ENCODE results near the gene DAND5.
A peak's percentile ranks its signal among the peaks of the same experiment; 100 is the strongest.
"Not testable (repeated sequence)": the region's sequence is repeated elsewhere in the genome, so short reads cannot be mapped to it uniquely, and the experiment has no call there.

The DAND5 gene

GRCh38 chr19:12946092-12946721 is 23.2 kb upstream of the DAND5 start:
- DNase-seq (ENCODE audit: low spot score): peak; percentile 81

- DNase-seq (ENCODE audit: low spot score): no peak
These were observed 22.5 kb upstream of the DAND5 start for GRCh38 chr19:12946731-12947496.

DNA sequence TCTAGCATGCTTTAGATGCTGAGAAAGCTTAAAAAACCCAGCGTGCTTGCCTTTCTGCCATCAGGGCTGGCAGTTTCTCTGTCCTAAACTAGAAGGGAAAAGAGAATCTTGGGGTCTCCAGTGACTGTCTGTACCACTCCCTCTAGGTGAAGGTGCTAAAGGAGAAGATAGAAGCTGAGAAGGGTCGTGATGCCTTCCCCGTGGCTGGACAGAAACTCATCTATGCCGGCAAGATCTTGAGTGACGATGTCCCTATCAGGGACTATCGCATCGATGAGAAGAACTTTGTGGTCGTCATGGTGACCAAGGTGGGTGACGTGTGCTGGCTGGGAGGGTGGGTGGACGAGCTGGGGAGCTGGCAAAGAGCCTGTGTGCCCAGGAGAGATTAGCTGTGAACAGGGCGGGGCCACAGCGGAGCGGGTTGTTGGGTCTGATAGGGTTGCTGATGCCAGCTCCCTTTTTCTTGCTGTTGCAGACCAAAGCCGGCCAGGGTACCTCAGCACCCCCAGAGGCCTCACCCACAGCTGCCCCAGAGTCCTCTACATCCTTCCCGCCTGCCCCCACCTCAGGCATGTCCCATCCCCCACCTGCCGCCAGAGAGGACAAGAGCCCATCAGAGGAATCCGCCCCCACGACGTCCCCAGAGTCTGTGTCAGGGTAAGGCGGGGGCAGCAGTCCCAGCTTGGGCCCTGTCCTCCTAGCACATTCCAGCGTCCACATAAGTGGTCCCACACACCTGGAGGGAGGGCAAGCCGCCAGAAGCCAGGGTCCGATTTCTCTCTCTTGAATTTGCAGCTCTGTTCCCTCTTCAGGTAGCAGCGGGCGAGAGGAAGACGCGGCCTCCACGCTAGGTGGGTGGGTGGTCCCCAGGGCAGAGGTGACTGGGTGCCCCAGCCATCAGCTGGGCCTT is 21.4 kb upstream of the DAND5 start:
- DNase-seq (ENCODE audit: low spot score): no peak

GRCh38 chr19:12948612-12949362 is 20.6 kb upstream of the DAND5 start:
- DNase-seq (ENCODE audit: low spot score): no peak

DNA sequence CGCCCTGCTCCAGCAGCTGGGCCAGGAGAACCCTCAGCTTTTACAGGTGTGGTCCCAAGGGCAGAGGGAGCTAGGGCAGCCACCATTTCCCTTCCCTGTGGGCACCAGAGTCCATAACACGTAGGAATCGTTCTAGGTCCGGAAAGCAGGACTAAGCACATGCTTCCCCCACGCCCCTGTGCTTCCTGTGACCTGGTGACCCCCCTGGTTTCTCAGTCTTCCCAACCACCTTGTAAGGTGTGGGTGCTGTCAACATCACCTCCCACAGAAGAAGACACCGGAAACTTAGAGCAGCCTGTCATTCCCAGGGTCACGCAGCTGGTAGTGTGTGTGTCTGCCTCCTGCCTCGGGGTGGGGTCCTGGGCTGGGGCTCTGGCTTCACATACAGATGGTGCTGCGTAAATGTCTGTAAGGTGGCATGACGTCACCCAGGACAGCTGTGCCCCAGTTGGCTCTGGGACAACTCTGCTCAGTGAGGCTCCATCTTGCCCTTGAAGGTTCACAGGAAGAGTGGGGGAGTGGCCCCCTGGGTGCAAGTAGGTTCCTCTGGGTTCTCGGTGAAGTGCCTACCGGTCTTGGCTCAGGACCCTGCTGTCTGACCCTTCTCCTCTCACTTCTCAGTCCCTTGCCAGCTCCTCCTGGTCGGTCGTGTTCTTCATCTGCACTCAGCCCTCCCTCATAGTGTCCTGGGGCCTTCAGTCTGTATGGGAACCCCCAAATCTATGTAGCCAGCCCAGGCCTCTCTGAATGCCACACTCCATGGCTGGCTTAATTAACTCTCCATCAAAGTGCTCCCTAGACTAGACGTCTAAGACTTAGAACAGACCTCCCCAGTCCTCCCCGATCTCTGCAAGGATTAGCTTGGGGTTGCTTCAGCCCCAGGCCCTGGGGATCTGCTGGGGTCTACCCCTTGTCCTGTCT is 19.8 kb upstream of the DAND5 start:
- no peak for DNase-seq (ENCODE audit: low spot score)

GRCh38 chr19:12952050-12952449 is 17.3 kb upstream of the DAND5 start:
- not testable (repeated sequence) for DNase-seq (ENCODE audit: low spot score)

GRCh38 chr19:12952488-12953137 is 16.8 kb upstream of the DAND5 start:
- peak; percentile 80 for DNase-seq (ENCODE audit: low spot score)

GRCh38 chr19:12953138-12953798 is 16.1 kb upstream of the DAND5 start:
- DNase-seq (ENCODE audit: low spot score): peak; percentile 21

- no peak for DNase-seq (ENCODE audit: low spot score)
These were observed 15.4 kb upstream of the DAND5 start for GRCh38 chr19:12953799-12954611.

GRCh38 chr19:12954612-12954962 is 14.8 kb upstream of the DAND5 start:
- no peak for DNase-seq (ENCODE audit: low spot score)

DNA sequence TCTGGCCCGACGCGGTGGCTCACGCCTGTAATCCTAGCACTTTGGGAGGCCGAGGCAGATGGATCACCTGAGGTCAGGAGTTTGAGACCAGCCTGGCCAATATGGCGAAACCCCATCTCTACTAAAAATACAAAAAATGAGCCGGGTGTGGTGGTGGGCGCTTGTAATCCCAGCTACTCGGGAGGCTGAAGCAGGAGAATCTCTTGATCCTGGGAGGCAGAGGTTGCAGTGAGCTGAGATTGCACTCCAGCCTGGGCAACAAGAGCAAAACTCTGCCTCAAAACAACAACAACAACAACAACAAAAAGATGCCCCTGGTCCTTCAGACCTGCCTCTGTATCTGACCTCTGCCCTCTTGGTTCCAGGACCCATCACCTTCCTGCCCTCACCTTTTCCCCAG is 13.8 kb upstream of the DAND5 start:
- DNase-seq (ENCODE audit: low spot score): not testable (repeated sequence)

DNA sequence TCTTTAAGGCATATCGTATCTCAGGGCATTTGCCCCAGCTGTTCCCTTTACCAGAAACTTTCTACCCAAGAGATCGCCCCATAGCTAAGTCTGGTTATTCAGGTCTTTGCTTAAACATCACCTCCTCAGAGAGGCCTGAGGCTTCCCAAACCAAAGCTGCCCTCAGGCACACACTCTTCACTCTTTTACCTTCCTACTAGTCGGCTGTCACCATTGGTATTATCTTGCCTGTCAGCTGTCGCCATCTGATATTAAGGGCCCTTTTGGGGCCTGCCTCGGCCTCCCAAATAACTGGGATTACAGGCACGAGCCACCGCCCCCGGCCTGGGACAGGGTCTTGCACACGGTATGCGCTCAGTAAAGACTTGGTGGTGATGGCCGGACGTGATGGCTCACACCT is 13.4 kb upstream of the DAND5 start:
- no peak for DNase-seq (ENCODE audit: low spot score)

- DNase-seq (ENCODE audit: low spot score): peak; percentile 84
These were observed 12.7 kb upstream of the DAND5 start, which contains the start of gene GADD45GIP1 for GRCh38 chr19:12956446-12957388. TSS of gene GADD45GIP1 (minus strand) at chr19:12957223. CDS start at chr19:12957212, 11 bp downstream.

DNA sequence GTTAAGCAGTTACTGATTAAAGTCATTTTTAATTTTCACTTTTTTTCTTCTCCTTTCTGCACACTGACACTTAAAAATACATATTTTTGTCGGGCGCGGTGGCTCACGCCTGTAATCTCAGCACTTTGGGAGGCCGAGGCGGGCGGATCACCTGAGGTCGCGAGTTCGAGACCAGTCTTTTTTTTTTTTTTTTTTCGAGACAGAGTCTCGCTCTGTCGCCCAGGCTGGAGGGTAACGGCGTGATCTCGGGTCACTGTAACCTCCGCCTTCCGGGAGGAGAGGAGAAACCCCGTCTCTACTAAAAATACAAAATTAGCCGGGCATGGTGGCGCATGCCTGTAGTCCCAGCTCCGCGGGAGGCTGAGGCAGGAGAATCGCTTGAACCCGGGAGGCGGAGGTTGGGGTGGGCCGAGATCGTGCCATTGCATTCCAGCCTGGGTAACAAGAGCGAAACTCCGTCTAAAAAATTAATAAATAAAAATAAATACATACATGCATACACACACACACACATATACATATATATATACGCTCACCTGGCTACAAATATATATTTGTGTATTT is 11.9 kb upstream of the DAND5 start:
- not testable (repeated sequence) for DNase-seq (ENCODE audit: low spot score)

DNA sequence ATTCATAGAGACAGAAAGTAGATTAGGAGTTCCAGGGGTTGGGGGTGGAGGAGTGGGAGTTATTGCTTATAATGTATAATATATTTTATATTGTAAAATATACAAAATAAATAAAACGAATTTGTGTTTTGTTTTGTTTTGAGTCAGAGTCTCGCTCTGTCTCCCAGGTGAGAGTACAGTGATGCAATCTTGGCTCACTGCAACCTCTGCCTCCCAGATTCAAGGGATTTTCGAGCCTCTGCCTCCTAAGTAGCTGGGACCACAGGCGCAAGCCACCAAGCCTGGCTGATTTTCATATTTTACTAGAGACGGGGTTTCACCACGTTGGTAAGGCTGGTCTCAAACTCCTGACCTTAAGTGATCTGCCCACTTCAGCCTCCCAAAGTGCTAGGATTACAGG is 9.9 kb upstream of the DAND5 start:
- DNase-seq (ENCODE audit: low spot score): no peak

DNA sequence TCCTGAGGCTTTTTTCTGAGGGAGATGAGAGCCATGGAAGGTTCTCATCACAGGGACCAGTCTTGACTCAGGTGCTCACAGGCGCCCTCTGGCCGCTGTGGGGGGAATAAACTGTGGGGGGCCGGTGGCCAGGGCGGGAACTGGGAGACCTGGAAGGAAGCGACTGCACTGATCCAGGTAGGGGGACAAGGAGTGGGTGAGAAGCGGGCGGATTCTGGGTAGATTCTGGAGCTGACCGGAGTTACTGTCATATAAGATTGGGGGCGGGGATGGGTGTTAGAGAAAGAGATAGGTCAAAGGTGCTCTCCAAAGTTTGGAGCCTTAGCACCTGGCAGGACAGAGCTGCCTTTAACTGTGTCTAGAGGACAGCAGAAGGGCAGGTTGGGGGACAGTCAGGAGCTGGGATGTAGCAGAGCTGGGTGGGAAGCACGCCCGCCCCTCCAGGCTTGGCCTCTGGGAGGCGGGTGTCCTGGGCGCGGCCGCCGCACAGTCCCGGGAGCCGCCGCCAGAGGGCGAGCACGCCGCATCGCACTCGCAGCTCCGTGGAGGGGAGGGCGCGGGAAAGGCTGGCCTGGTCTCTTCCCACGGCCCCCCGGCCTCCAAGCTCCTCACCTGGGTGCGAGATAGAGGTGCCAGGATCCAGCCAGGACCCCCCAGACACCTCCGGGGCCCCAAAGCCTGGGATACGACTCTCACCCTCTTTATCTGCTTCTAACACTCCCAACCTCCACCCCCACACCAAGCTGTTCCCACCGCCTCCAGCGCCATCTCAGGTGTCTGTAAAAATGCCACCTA is 4.2 kb upstream of the DAND5 start:
- peak; percentile 83 for DNase-seq (ENCODE audit: low spot score)

DNA sequence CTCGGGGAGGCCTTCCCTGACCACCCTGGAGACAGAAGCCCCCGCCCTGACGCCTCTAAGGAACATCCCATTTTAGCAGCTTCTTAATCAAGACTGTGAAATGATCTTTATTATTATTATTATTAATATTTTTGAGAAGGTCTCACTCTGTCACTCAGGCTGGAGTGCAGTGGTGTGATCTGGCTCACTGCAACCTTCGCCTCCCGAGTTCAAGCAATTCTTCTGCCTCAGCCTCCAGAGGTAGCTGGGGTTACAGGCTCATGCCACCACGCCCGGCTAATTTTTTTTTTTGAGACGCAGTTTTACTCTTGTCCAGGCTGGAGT is 3.6 kb upstream of the DAND5 start:
- no peak for DNase-seq (ENCODE audit: low spot score)

All from AG08395 (cell line).